HG03045 (cell line): ENCODE data around the gene CDC42BPA.

Experiments
- ATAC-seq: cut with Tn5 transposase; IDR thresholded peaks from one replicate; pipeline ENCODE4 v1.9.1; 2021; ENCODE audit warnings: mild to moderate bottlenecking, moderate library complexity; ENCODE audit not compliant: unreplicated experiment

Gene CDC42BPA

GRCh38 chr1:226995365-226996332 lies 322.6 kb downstream of the CDC42BPA start:
- peak; percentile 95 for ATAC-seq

- ATAC-seq: no peak
Measured at GRCh38 chr1:226994586-226995364, 323.5 kb downstream of the CDC42BPA start.

GRCh38 chr1:226993814-226994585 lies 324.3 kb downstream of the CDC42BPA start:
- no peak for ATAC-seq

GRCh38 chr1:226991920-226992319 lies 326.4 kb downstream of the CDC42BPA start:
- ATAC-seq: no peak

GRCh38 chr1:226990133-226990716 lies 328.1 kb downstream of the CDC42BPA start:
- ATAC-seq: no peak

GRCh38 chr1:226989085-226989920 lies 329.0 kb downstream of the CDC42BPA start:
- ATAC-seq: no peak

GRCh38 chr1:226988334-226988666 lies 330.0 kb downstream of the CDC42BPA start:
- ATAC-seq: no peak

GRCh38 chr1:226987623-226988333 lies 330.5 kb downstream of the CDC42BPA start:
- ATAC-seq: no peak

GRCh38 chr1:226987179-226987536 lies 331.1 kb downstream of the CDC42BPA start:
- no peak for ATAC-seq

GRCh38 chr1:226986496-226987178 lies 331.7 kb downstream of the CDC42BPA start:
- ATAC-seq: no peak

- ATAC-seq: no peak
Measured at GRCh38 chr1:226985839-226986463, 332.3 kb downstream of the CDC42BPA start.

GRCh38 chr1:226985239-226985838 lies 333.0 kb downstream of the CDC42BPA start:
- no peak for ATAC-seq

GRCh38 chr1:226984521-226985238 lies 333.6 kb downstream of the CDC42BPA start:
- no peak for ATAC-seq

GRCh38 chr1:226983992-226984364 lies 334.3 kb downstream of the CDC42BPA start:
- ATAC-seq: no peak

- no peak for ATAC-seq
Measured at GRCh38 chr1:226983247-226983991, 334.9 kb downstream of the CDC42BPA start.

- ATAC-seq: no peak
Measured at GRCh38 chr1:226982451-226983177, 335.7 kb downstream of the CDC42BPA start.
